Neural cell (in vitro differentiated cells): ENCODE measurements around the gene SP110. TPM values are rescaled to one million over a fixed set of nuclear protein-coding genes. Genes with fewer than 3 reads are reported as not detected.

Experiments
- H2AFZ ChIP-seq: fragments of 200-600, 300-800 bp; sonication (generic), shearing (Covaris generic); 2 replicates; pipeline ENCODE4 v1.6.0; 2014; ENCODE audit warnings: low read depth, mild to moderate bottlenecking, antibody characterized with exemption, low read length, moderate library complexity
- H3F3A ChIP-seq: fragments of 200-600 bp; shearing (Covaris generic); 2 replicates; pipeline ENCODE4 v1.6.1; 2016; ENCODE audit warnings: mild to moderate bottlenecking, moderate library complexity, mixed read lengths, antibody characterized with exemption, low read length; ENCODE audit not compliant: insufficient read depth, poor library complexity, severe bottlenecking
- H3K27ac ChIP-seq: fragments of 200-600, 300-800 bp; sonication (generic), shearing (Covaris generic); 2 replicates; pipeline ENCODE4 v1.5.1; 2014; ENCODE audit warnings: mild to moderate bottlenecking, low read length, moderate library complexity
- H3K27me3 ChIP-seq: fragments of 300-800, 200-600 bp; sonication (generic), shearing (Covaris generic); 2 replicates; pipeline ENCODE4 v1.6.0; 2014; ENCODE audit warnings: mild to moderate bottlenecking, low read depth, low read length, moderate library complexity; ENCODE audit not compliant: insufficient read depth
- H3K36me3 ChIP-seq: fragments of 300-800, 200-600 bp; sonication (generic), shearing (Covaris generic); 2 replicates; pipeline ENCODE4 v1.5.1; 2014; ENCODE audit warnings: mild to moderate bottlenecking, antibody characterized with exemption, low read length, moderate library complexity; ENCODE audit not compliant: insufficient read depth
- H3K4me2 ChIP-seq: fragments of 300-800, 200-600 bp; sonication (generic), shearing (Covaris generic); 2 replicates; pipeline ENCODE4 v1.6.0; 2014; ENCODE audit warnings: mild to moderate bottlenecking, low read length
- H3K4me3 ChIP-seq: fragments of 300-800, 200-600 bp; sonication (generic), shearing (Covaris generic); 2 replicates; pipeline ENCODE4 v1.5.1; 2014; ENCODE audit warnings: mild to moderate bottlenecking, low read length, moderate library complexity
- H3K79me2 ChIP-seq: fragments of 200-600 bp; shearing (Covaris generic); replicated peaks from 2 replicates; pipeline ENCODE4 v1.6.0; 2014; ENCODE audit warnings: mild to moderate bottlenecking, low read length, moderate library complexity; ENCODE audit not compliant: insufficient read depth
- H3K9ac ChIP-seq: fragments of 300-800, 200-600 bp; sonication (generic), shearing (Covaris generic); 2 replicates; pipeline ENCODE4 v1.6.1; 2016; ENCODE audit warnings: mild to moderate bottlenecking, low read length, mixed read lengths
- H3K9me2 ChIP-seq: fragments of 200-600 bp; shearing (Covaris generic); 2 replicates; pipeline ENCODE4 v1.6.1; 2016; ENCODE audit warnings: mild to moderate bottlenecking, low read length, mixed read lengths; ENCODE audit not compliant: insufficient read depth
- H3K9me3 ChIP-seq: fragments of 200-600, 300-800 bp; sonication (generic), shearing (Covaris generic); 2 replicates; pipeline ENCODE4 v1.6.1; 2016; ENCODE audit warnings: mild to moderate bottlenecking, mixed run types, low read length, moderate library complexity, mixed read lengths
- H4K20me1 ChIP-seq: fragments of 200-600 bp; shearing (Covaris generic); 2 replicates; pipeline ENCODE4 v1.6.1; 2016; ENCODE audit warnings: mild to moderate bottlenecking, mixed run types; ENCODE audit not compliant: insufficient read depth
- CTCF ChIP-seq: fragments of 450-650 bp; IDR thresholded peaks from 2 replicates; pipeline ENCODE4 v1.5.1; 2014; ENCODE audit warnings: antibody characterized with exemption, mild to moderate bottlenecking, moderate library complexity; ENCODE audit not compliant: poor library complexity, severe bottlenecking
- EP300 ChIP-seq: fragments of 450-650 bp; conservative IDR thresholded peaks from 2 replicates; pipeline ENCODE4 v1.6.1; 2014; ENCODE audit warnings: antibody characterized with exemption, mild to moderate bottlenecking, moderate library complexity; ENCODE audit not compliant: poor library complexity, severe bottlenecking
- EZH2 ChIP-seq: fragments of 200-600, 300-800 bp; shearing (Covaris generic), sonication (generic); IDR thresholded peaks from 2 replicates; pipeline ENCODE4 v1.6.1; 2014; ENCODE audit warnings: antibody characterized with exemption, low read length, borderline replicate concordance, mild to moderate bottlenecking; ENCODE audit not compliant: insufficient read depth, poor library complexity, severe bottlenecking
- MXI1 ChIP-seq: fragments of 450-650 bp; conservative IDR thresholded peaks from 2 replicates; pipeline ENCODE4 v1.6.1; 2014; ENCODE audit warnings: antibody characterized with exemption, mild to moderate bottlenecking; ENCODE audit not compliant: poor library complexity, severe bottlenecking
- POLR2AphosphoS5 ChIP-seq: IDR thresholded peaks from 2 replicates; pipeline ENCODE4 v1.6.1; 2012
- RAD21 ChIP-seq: fragments of 450-650 bp; conservative IDR thresholded peaks from 2 replicates; pipeline ENCODE4 v1.6.1; 2014; ENCODE audit warnings: antibody characterized with exemption, mild to moderate bottlenecking, moderate library complexity
- REST ChIP-seq: IDR thresholded peaks from 2 replicates; pipeline ENCODE4 v1.6.1; 2012; ENCODE audit warnings: borderline replicate concordance
- SMC3 ChIP-seq: fragments of 450-650 bp; conservative IDR thresholded peaks from 2 replicates; pipeline ENCODE4 v1.6.1; 2014; ENCODE audit warnings: antibody characterized with exemption, mild to moderate bottlenecking, moderate library complexity; ENCODE audit not compliant: poor library complexity
- TAF1 ChIP-seq: IDR thresholded peaks from 2 replicates; pipeline ENCODE4 v1.6.1; 2012; ENCODE audit warnings: low read depth
- polyA plus RNA-seq: library from polyadenylated mRNA; depleted of rRNA; stranded (reverse); fragments of >200 nt; gene quantifications from 2 replicates; pipeline ENCODE4 v1.2.3, GENCODE V29; 2014

SP110 gene
- polyA plus RNA-seq, 1 donor from 2014 or later: not detected

GRCh38 chr2:230258483-230258882 is 38.7 kb upstream of the SP110 start:
- H4K20me1 ChIP-seq: no peaks in the 10 kb centered on the region
- no peak overlapping the region for H2AFZ ChIP-seq
- no peaks in the 10 kb centered on the region for H3K36me3 ChIP-seq
- no peak overlapping the region for H3K9ac ChIP-seq
- H3K27ac ChIP-seq: no peak overlapping the region
- H3K4me3 ChIP-seq: no peak overlapping the region
- H3K9me3 ChIP-seq: no peaks in the 10 kb centered on the region
- H3K79me2 ChIP-seq: no peaks in the 10 kb centered on the region
- no peak for TF ChIP-seq SMC3
- no peak overlapping the region for H3K4me2 ChIP-seq
- no peaks in the 10 kb centered on the region for H3K9me2 ChIP-seq
- no peaks in the 10 kb centered on the region for H3K27me3 ChIP-seq
- no peaks in the 10 kb centered on the region for H3F3A ChIP-seq

- H3K27ac ChIP-seq: no peak overlapping the region
- H3K4me3 ChIP-seq: no peak overlapping the region
- no peak overlapping the region for H3K4me2 ChIP-seq
- H3K79me2 ChIP-seq: no peaks in the 10 kb centered on the region
- H4K20me1 ChIP-seq: no peaks in the 10 kb centered on the region
- no peaks in the 10 kb centered on the region for H3K27me3 ChIP-seq
- no peaks in the 10 kb centered on the region for H3K9me2 ChIP-seq
- H3K9ac ChIP-seq: no peak overlapping the region
- H3K36me3 ChIP-seq: no peaks in the 10 kb centered on the region
- no peaks in the 10 kb centered on the region for H3K9me3 ChIP-seq
- H3F3A ChIP-seq: no peaks in the 10 kb centered on the region
- no peak overlapping the region for H2AFZ ChIP-seq
- TF ChIP-seq POLR2AphosphoS5: no peak
These were observed 37.0 kb upstream of the SP110 start for GRCh38 chr2:230256733-230257332.

GRCh38 chr2:230254152-230254881 is 34.5 kb upstream of the SP110 start:
- H3K4me2 ChIP-seq: no peak overlapping the region
- no peak overlapping the region for H2AFZ ChIP-seq
- no peaks in the 10 kb centered on the region for H3K79me2 ChIP-seq
- H3K36me3 ChIP-seq: no peaks in the 10 kb centered on the region
- no peak overlapping the region for H3K9ac ChIP-seq
- TF ChIP-seq TAF1 (no peak), EP300 (no peak), EZH2 (no peak), MXI1 (no peak), CTCF (no peak), POLR2AphosphoS5 (no peak), RAD21 (no peak), REST (no peak), SMC3 (no peak)
- H4K20me1 ChIP-seq: no peaks in the 10 kb centered on the region
- H3F3A ChIP-seq: no peaks in the 10 kb centered on the region
- no peaks in the 10 kb centered on the region for H3K27me3 ChIP-seq
- no peak overlapping the region for H3K27ac ChIP-seq
- no peak overlapping the region for H3K4me3 ChIP-seq
- no peaks in the 10 kb centered on the region for H3K9me3 ChIP-seq
- H3K9me2 ChIP-seq: no peaks in the 10 kb centered on the region
